Neural cell (in vitro differentiated cells): ENCODE data around the gene CP. TPM values are rescaled to one million over a fixed set of nuclear protein-coding genes. Genes with fewer than 3 reads are reported as not detected.

Experiments
- H2AFZ ChIP-seq: fragments of 200-600, 300-800 bp; sonication (generic), shearing (Covaris generic); 2 replicates; pipeline ENCODE4 v1.6.0; 2014; ENCODE audit warnings: low read depth, mild to moderate bottlenecking, antibody characterized with exemption, low read length, moderate library complexity
- H3F3A ChIP-seq: fragments of 200-600 bp; shearing (Covaris generic); 2 replicates; pipeline ENCODE4 v1.6.1; 2016; ENCODE audit warnings: mild to moderate bottlenecking, moderate library complexity, mixed read lengths, antibody characterized with exemption, low read length; ENCODE audit not compliant: insufficient read depth, poor library complexity, severe bottlenecking
- H3K27ac ChIP-seq: fragments of 200-600, 300-800 bp; sonication (generic), shearing (Covaris generic); 2 replicates; pipeline ENCODE4 v1.5.1; 2014; ENCODE audit warnings: mild to moderate bottlenecking, low read length, moderate library complexity
- H3K27me3 ChIP-seq: fragments of 300-800, 200-600 bp; sonication (generic), shearing (Covaris generic); 2 replicates; pipeline ENCODE4 v1.6.0; 2014; ENCODE audit warnings: mild to moderate bottlenecking, low read depth, low read length, moderate library complexity; ENCODE audit not compliant: insufficient read depth
- H3K36me3 ChIP-seq: fragments of 300-800, 200-600 bp; sonication (generic), shearing (Covaris generic); 2 replicates; pipeline ENCODE4 v1.5.1; 2014; ENCODE audit warnings: mild to moderate bottlenecking, antibody characterized with exemption, low read length, moderate library complexity; ENCODE audit not compliant: insufficient read depth
- H3K4me2 ChIP-seq: fragments of 300-800, 200-600 bp; sonication (generic), shearing (Covaris generic); 2 replicates; pipeline ENCODE4 v1.6.0; 2014; ENCODE audit warnings: mild to moderate bottlenecking, low read length
- H3K4me3 ChIP-seq: fragments of 300-800, 200-600 bp; sonication (generic), shearing (Covaris generic); 2 replicates; pipeline ENCODE4 v1.5.1; 2014; ENCODE audit warnings: mild to moderate bottlenecking, low read length, moderate library complexity
- H3K79me2 ChIP-seq: fragments of 200-600 bp; shearing (Covaris generic); replicated peaks from 2 replicates; pipeline ENCODE4 v1.6.0; 2014; ENCODE audit warnings: mild to moderate bottlenecking, low read length, moderate library complexity; ENCODE audit not compliant: insufficient read depth
- H3K9ac ChIP-seq: fragments of 300-800, 200-600 bp; sonication (generic), shearing (Covaris generic); 2 replicates; pipeline ENCODE4 v1.6.1; 2016; ENCODE audit warnings: mild to moderate bottlenecking, low read length, mixed read lengths
- H3K9me2 ChIP-seq: fragments of 200-600 bp; shearing (Covaris generic); 2 replicates; pipeline ENCODE4 v1.6.1; 2016; ENCODE audit warnings: mild to moderate bottlenecking, low read length, mixed read lengths; ENCODE audit not compliant: insufficient read depth
- H3K9me3 ChIP-seq: fragments of 200-600, 300-800 bp; sonication (generic), shearing (Covaris generic); 2 replicates; pipeline ENCODE4 v1.6.1; 2016; ENCODE audit warnings: mild to moderate bottlenecking, mixed run types, low read length, moderate library complexity, mixed read lengths
- H4K20me1 ChIP-seq: fragments of 200-600 bp; shearing (Covaris generic); 2 replicates; pipeline ENCODE4 v1.6.1; 2016; ENCODE audit warnings: mild to moderate bottlenecking, mixed run types; ENCODE audit not compliant: insufficient read depth
- CTCF ChIP-seq: fragments of 450-650 bp; IDR thresholded peaks from 2 replicates; pipeline ENCODE4 v1.5.1; 2014; ENCODE audit warnings: antibody characterized with exemption, mild to moderate bottlenecking, moderate library complexity; ENCODE audit not compliant: poor library complexity, severe bottlenecking
- EP300 ChIP-seq: fragments of 450-650 bp; conservative IDR thresholded peaks from 2 replicates; pipeline ENCODE4 v1.6.1; 2014; ENCODE audit warnings: antibody characterized with exemption, mild to moderate bottlenecking, moderate library complexity; ENCODE audit not compliant: poor library complexity, severe bottlenecking
- EZH2 ChIP-seq: fragments of 200-600, 300-800 bp; shearing (Covaris generic), sonication (generic); IDR thresholded peaks from 2 replicates; pipeline ENCODE4 v1.6.1; 2014; ENCODE audit warnings: antibody characterized with exemption, low read length, borderline replicate concordance, mild to moderate bottlenecking; ENCODE audit not compliant: insufficient read depth, poor library complexity, severe bottlenecking
- MXI1 ChIP-seq: fragments of 450-650 bp; conservative IDR thresholded peaks from 2 replicates; pipeline ENCODE4 v1.6.1; 2014; ENCODE audit warnings: antibody characterized with exemption, mild to moderate bottlenecking; ENCODE audit not compliant: poor library complexity, severe bottlenecking
- POLR2AphosphoS5 ChIP-seq: IDR thresholded peaks from 2 replicates; pipeline ENCODE4 v1.6.1; 2012
- RAD21 ChIP-seq: fragments of 450-650 bp; conservative IDR thresholded peaks from 2 replicates; pipeline ENCODE4 v1.6.1; 2014; ENCODE audit warnings: antibody characterized with exemption, mild to moderate bottlenecking, moderate library complexity
- REST ChIP-seq: IDR thresholded peaks from 2 replicates; pipeline ENCODE4 v1.6.1; 2012; ENCODE audit warnings: borderline replicate concordance
- SMC3 ChIP-seq: fragments of 450-650 bp; conservative IDR thresholded peaks from 2 replicates; pipeline ENCODE4 v1.6.1; 2014; ENCODE audit warnings: antibody characterized with exemption, mild to moderate bottlenecking, moderate library complexity; ENCODE audit not compliant: poor library complexity
- TAF1 ChIP-seq: IDR thresholded peaks from 2 replicates; pipeline ENCODE4 v1.6.1; 2012; ENCODE audit warnings: low read depth
- polyA plus RNA-seq: library from polyadenylated mRNA; depleted of rRNA; stranded (reverse); fragments of >200 nt; gene quantifications from 2 replicates; pipeline ENCODE4 v1.2.3, GENCODE V29; 2014

The CP gene
- polyA plus RNA-seq, 1 donor from 2014 or later = not detected

GRCh38 chr3:149263856-149264255 lies 42.2 kb upstream of the CP start:
- Histone ChIP-seq H3K36me3 (no peaks in the 10 kb centered on the region), H3F3A (no peaks in the 10 kb centered on the region), H2AFZ (no peak overlapping the region), H3K4me3 (no peak overlapping the region), H3K9me2 (no peaks in the 10 kb centered on the region), H3K27me3 (no peaks in the 10 kb centered on the region), H3K79me2 (no peaks in the 10 kb centered on the region), H3K9ac (no peak overlapping the region), H3K9me3 (no peaks in the 10 kb centered on the region), H4K20me1 (no peaks in the 10 kb centered on the region), H3K4me2 (no peak overlapping the region), H3K27ac (no peak overlapping the region)
- TF ChIP-seq SMC3 = no peak
- TF ChIP-seq TAF1 = no peak
- no peak for TF ChIP-seq CTCF
- TF ChIP-seq RAD21 = no peak
- no peak for TF ChIP-seq REST
- no peak for TF ChIP-seq EP300
- TF ChIP-seq POLR2AphosphoS5 = no peak
- no peak for TF ChIP-seq MXI1
- TF ChIP-seq EZH2 = no peak

- Histone ChIP-seq H3K27me3 (no peaks in the 10 kb centered on the region), H3K79me2 (no peaks in the 10 kb centered on the region), H4K20me1 (no peaks in the 10 kb centered on the region), H3K36me3 (no peaks in the 10 kb centered on the region), H3F3A (no peaks in the 10 kb centered on the region), H3K9ac (no peak overlapping the region), H3K4me3 (no peak overlapping the region), H2AFZ (no peak overlapping the region), H3K4me2 (no peak overlapping the region), H3K9me2 (no peaks in the 10 kb centered on the region), H3K9me3 (no peaks in the 10 kb centered on the region), H3K27ac (no peak overlapping the region)
- no peak for TF ChIP-seq POLR2AphosphoS5
These were observed 37.1 kb upstream of the CP start for GRCh38 chr3:149258714-149259113.

- H3K4me2 ChIP-seq = no peak overlapping the region
- H3K27ac ChIP-seq = no peak overlapping the region
- H3K36me3 ChIP-seq = no peaks in the 10 kb centered on the region
- no peaks in the 10 kb centered on the region for H3F3A ChIP-seq
- H4K20me1 ChIP-seq = no peaks in the 10 kb centered on the region
- no peaks in the 10 kb centered on the region for H3K9me2 ChIP-seq
- H3K9ac ChIP-seq = no peak overlapping the region
- no peak overlapping the region for H2AFZ ChIP-seq
- H3K27me3 ChIP-seq = no peaks in the 10 kb centered on the region
- H3K4me3 ChIP-seq = no peak overlapping the region
- TF ChIP-seq RAD21 = no peak
- no peak for TF ChIP-seq TAF1
- TF ChIP-seq MXI1 = no peak
- TF ChIP-seq POLR2AphosphoS5 = no peak
- TF ChIP-seq REST = no peak
- TF ChIP-seq EP300 = no peak
- TF ChIP-seq CTCF = no peak
- no peak for TF ChIP-seq EZH2
- no peak for TF ChIP-seq SMC3
- H3K79me2 ChIP-seq = no peaks in the 10 kb centered on the region
- H3K9me3 ChIP-seq = no peaks in the 10 kb centered on the region
These were observed 36.7 kb upstream of the CP start for GRCh38 chr3:149258298-149258697.
